Inflammatory macrophage (primary cell): ENCODE data around the gene C8G.

Experiments used
- DNase-seq, 2 donors: peaks; one replicate each; pipeline ENCODE4 v3.0.0-alpha.2; 2020 to 2022

Gene C8G

DNA sequence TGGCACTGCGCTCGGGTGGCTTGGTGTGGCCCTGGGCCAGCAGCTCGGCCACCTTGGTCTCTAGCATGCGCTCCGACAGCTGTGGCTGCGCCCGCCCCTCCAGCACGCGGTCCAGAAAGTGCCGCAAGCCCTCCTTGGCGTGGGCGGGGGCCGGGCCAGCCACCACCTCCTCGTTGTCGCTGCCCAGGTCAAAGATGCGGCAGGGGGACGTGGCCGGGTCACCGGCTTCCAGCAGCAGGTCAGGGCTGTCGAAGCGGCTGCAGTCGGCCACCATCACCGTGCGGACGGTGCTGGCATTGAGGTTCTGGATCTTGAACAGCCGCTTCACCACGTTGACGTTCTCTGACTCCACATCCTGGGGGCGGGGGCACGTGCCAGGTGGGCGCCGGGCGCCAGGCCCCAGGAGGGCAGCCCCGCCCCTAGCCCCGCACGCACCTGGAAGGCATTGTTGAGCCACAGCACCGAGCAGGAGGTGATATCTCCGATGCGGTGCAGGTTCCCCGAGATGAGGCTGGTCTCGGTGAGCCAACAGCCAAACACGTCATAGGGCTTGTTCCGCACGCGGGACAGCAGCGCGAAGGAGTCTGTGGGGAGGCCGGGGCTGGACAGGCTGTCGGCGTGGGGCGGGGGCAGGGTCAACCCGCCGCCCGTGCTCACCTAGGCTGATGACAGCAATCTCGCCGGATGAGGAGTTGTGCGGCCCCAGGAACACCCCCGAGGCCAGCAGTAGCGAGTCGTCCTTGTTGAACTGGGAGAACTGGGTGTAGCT is 2.7 kb upstream of the C8G start:
- DNase-seq: no peak

DNA sequence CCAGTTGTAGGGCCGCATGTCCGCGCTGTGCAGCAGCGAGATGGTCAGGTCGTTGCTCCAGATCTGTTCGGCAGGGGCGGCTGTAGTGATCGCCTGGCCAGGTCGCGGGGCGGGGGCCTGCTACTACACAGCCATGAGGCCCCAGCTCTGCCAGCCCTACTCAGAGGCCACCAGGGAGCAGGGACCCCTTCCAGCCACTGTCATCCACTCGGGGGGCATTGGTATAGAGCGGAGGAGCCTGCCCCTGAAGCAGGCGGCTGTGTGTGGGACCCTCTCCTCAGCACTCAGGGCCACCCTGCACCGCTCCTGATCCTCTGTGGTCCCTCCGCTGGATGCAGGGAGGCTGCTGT is 2.2 kb upstream of the C8G start:
- no peak for DNase-seq

DNA sequence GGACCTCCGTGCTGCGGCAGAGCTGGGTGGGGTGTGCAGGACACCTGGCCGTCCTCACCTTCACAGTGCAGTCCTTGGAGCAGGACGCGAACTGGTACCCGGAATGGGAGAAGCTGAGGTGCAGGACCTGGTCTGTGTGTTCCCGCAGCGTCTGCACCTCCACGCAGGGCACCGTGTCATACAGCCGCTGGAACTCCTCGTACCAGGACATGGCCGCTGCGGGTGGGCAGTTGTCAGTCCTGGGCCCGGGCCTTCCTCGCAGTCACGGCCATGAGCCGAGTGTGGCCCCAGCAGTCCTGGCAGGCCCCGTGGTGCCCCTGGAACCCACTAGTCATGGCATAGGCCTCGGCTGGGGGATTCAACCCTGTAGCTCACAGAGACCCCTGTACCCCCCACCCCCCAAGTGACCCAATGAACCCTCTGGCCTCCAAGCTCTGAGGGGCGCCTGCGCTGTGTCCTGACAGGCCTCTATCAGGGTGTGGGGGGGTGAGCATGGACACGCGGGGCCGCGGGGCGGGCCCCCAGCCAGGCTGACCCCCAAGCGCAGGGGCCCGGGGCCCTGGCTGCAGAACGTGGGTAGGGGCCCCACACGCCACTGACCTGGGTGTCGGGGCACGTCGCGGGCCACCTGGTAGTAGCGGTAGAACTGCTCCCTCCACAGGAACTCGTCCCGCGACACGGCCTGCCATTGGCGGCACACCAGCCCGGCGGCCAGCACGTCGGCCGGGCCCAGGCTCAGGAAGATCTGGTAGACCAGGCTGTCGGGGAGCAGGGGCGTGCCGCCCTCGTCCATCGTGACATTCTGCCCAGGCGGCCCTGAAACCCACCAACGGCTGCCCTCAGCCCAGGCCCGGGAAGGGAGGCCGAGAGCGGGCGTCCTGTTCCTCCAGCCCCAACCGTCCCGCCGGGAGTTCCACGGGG is 1.5 kb upstream of the C8G start:
- peak in 1 of 2 donors; percentile 32 for DNase-seq

DNA sequence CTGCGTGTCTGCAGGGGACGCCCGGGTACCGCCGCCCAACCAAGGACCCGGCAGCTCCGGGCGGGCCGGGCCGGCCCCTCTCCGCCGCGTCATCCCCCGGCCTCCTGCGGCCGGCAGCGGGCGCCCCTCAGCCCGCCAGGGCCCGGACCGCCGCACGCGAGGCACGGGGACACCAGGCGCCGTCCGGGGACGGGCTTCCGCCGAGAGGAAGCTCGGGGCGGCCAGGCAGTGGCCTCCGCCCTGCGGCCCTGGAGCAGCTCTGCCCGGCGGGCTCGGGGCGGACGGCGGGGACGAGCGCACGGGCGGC is 878 bp upstream of the C8G start:
- DNase-seq: peak in 1 of 2 donors; percentile 55

DNA sequence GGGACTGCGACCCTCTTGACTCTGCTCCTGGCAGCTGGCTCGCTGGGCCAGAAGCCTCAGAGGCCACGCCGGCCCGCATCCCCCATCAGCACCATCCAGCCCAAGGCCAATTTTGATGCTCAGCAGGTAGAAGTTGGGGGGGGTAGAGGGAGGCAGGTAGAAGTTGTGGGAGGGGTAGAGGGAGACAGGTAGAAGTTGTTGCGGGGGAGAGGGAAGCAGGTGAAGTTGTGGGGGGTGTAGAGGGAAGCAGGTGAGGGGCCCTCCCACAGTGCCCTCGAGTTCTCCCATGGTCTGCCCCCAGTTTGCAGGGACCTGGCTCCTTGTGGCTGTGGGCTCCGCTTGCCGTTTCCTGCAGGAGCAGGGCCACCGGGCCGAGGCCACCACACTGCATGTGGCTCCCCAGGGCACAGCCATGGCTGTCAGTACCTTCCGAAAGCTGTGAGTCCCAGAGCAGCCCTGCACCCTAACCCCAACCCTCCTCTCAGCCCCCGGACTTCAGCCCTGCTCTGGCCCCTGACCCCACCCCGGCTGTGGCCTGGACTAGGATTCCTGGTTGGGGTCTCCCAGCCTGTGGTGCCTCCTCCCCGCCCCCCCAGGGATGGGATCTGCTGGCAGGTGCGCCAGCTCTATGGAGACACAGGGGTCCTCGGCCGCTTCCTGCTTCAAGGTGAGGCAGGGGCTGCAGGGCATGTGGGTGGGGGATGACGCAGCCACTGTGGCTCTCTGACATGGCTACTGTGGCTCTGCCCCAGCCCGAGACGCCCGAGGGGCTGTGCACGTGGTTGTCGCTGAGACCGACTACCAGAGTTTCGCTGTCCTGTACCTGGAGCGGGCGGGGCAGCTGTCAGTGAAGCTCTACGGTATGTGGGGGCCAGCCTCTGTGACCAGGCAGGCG is 537 bp downstream of the C8G start:
- DNase-seq: no peak

DNA sequence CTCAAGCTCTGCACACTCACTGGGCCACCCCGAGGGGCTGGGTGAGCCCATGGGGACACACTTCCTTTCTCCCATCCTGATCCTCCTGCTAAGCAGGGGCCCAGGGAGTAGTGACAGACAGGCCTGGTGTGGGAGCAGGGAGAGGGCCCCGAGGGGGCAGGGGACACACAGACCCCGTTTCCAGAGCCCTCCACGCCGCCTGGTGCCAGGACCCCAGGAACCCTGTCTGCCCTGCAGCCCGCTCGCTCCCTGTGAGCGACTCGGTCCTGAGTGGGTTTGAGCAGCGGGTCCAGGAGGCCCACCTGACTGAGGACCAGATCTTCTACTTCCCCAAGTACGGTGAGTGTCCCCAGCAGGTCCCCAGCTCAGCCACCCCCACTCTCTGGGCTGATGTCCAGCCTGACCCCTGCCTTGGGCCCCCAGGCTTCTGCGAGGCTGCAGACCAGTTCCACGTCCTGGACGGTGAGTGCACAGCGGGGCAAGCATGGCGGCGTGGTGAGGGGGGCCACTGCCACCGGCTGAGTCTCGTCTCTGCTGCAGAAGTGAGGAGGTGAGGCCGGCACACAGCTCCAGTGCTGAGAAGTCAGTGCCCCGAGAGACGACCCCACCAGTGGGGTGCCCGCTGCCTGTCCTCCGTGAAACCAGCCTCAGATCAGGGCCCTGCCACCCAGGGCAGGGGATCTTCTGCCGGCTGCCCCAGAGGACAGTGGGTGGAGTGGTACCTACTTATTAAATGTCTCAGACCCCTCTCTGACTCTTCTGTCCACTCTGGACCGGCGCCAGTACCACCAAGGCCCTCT is 1.4 kb downstream of the C8G start:
- no peak for DNase-seq

DNA sequence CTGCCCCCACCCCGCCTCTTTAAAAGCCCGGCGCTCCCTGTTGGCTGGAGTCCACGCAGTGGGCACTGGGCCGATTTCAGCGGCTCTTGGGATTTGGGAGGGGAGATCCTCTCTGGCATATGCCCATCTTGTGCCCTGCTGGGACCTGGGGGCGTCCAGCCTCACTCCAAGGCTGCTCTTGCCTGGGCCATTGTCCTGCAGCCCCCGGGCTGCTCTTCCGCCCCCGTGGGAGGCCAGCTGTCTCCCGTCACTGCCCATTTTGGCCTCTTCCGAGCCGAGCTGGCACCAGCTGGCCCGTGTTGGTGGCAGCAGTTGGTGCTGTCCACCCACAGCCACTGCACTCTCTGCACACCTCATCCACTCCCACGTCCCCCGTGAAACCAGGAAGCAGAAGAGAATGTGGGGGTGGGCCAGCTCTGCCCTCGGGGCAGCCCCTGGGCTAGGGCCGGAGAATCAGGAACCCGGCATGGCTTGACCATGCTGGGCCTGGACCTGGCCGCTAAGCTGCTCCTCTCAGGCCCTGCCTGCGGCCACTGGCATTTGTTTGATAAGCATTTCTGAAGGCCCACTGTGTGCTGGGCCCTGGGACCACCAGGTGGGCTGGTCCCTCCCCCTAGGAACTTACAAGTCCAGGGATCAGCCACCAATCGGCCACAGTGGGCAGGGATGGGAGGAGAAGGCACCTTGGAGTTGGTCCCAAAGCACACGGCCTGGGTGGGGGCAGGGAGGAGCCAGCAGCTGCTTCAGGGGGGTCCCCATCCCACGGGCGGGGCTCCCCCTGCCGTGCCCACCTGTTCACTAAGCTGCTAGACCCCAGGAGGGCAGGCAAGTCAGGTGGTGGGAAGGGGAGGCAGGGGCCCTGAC is 2.2 kb downstream of the C8G start:
- peak in 1 of 2 donors; percentile 63 for DNase-seq

DNA sequence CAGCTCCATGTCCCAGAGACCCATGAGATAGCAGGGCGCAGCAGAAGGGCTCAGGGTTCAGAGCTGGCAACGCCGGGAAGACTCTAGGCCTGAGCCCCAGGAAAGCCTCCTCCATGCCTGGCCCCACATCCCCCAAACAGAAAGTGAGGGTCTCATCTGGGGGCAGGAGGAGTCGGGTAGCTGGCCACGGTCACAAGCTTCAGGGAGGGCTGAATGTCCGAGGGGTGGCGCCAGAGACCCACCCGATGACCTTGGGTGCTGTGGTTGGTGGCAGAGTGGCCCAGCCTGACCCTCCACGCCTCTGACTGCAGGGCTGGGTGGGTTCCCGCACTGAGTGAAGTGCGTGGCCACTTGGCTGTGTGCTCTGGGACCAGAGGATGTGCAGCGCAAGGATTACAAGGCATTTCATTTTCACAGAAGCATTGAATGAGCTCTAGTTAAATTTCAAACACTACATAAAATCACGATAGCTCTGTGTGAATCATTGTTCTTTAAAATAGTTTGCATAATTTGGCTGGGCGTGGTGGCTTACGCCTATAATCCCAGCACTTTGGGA is 3.0 kb downstream of the C8G start:
- peak; percentile 25 to 43 for DNase-seq

DNA sequence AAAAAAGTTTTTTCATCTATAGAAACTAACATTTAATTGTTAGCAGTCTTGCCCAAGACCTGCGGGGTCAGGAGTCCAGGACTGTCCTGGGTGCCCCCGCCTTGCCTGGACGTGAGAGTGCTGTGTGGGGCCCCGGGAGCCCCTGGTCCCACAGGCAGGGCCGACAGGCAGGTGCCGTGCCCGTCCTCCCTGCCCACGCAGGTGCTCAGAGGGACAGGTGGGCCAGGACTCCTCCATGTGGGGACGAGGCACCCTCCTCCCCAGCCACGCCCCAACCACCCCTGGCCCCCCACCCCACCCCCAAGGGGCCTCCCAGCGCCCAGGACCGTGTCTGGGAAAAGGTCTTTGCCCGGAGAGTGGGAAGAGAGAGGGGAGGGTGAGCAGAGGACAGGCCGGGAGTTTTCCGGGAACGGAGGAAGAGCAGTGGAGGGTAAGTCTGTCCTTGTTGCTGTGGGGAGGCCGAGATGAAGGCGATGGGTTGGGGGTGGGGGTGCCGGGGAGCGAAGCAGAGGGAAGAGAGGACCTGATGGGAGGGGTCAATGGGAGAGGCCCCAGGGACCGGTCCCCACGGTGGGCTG is 4.3 kb downstream of the C8G start:
- DNase-seq: no peak

DNA sequence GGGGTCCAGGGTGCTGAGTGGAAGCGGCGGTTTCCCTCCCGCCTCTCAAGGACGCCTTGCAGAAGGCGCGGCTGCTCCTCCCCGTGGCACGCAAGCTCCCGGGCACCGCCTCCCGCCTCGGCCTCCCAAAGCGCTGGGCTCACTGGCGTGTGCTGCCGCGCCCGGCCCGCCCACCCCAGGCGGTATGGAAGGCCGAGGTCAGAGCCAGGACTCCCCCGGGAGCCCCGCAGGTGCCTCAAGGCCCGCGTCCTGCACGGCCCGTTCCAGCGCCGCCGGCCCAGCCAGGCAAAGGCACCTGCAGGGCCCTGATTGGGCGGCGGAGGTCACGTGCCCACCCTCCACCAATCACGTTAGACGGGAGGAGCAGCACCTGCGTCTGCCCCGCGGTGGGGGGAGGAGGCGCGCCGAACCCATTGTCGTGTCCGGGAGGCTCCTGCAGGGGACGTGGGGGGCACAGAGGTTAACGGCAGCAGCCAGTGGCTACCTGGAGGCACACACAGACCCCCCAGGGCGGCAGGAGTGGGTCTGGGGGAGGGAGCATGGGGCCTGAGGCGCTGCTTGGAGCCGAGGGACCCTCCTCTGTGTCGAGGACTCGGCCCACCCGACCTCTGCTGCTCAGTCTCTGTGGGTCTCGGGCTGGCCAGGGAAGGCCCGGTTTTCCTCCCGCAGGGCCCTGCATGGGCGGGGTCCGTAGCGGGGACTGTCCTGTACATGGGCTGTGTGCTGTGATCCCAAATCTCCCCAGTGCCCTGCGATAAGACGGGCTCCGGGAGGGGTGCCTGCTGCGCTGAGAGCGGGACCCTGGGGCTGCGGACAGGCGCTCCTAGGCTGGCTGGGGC is 5.0 kb downstream of the C8G start:
- peak; percentile 86 to 92 for DNase-seq

DNA sequence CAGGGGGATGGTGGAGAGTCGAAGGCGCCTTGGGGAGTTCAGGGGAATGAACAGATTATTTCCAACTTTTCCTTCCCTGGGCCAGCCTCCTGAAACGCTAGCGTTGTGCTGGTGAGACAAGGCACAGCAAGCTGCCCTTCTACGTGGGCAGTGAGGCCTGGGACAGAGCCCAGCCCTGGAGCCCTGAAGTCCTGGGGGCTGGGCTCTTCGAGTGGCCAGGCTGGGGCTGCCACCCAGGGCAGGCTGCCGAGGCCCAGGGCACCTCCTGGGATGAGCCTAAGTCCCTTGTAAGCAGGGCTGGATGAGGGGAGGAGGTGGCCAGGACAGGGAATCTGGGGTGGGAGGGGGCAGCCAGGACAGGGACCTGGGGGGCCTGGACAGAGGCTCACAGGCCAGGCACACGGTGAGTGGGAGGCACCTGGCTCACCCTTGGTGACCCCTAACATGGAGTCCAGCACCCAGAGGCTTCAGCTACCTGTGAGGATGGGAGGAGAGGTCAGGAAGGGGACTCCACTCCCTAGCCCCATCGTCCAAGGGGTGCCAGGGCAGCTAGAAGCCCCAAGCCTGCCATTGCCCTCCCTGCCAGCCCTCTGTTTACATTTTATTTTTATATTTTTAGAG is 5.7 kb downstream of the C8G start:
- DNase-seq: no peak

DNA sequence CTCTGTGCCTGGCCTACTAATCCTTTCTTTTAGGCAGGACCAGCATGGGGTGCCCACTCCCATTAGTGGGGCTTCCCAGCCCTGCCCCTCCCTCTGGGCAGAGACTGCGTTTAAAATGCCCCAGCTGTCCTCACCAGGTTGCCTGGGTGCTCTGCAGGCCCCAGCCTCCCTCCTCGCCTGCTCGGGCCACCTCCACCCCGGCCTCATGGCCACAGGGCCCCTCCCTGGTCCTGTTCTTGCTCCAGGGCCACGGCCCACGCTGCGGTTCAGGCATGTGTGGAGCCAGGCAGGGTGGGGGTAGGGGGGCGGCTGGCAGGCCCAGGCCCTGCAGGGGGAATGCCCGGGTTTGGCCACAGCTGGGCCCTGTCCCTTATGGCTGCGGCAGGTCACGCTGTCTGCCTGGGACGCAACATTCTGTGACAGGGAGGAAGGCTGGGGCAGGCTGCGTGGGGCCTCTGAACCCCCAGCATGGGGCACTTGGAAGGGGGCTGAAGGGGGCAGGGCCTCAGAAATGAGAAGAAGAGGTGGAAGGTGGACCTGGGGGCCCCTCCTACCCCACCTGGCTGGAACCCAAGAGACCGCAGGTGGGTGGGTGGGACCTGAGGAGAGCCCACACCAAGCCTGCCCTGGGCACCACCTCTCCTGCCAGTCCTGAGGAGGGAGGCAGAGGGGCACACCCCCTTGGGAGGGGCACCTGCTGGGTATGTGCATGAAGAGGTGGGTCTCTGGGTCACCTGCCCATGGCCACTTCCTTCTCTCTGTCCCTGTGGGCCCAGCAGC is 6.7 kb downstream of the C8G start, which contains the start of gene LCN12:
LCN12 (plus strand) TSS at position 733 of the 780 bp plus-strand sequence. CDS start 55 bp downstream, outside the sequence.
- no peak for DNase-seq

DNA sequence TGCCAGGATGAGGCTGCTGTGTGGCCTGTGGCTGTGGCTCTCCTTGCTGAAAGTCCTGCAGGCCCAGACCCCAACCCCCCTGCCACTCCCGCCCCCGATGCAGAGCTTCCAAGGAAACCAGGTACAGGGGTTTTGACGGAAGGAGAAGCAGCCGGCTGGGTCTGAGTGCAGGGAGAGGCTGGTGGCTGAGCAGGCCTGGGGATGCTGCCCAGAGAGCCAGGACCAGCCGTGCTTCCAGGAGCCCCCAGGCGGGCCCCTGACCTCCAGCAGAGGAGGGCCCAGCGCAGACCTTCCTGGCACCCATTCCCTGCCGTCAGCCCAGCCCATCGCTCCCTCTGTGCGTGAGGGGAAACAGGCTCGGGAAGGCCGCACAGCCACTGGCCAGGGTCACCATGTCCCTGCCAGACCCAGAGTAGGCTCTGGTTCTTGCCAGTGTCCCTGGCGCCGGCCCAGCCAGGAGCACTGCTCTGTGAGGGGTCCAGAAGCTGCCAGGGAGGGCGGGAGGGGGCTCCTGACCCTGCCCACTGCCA is 7.3 kb downstream of the C8G start:
- DNase-seq: no peak

DNA sequence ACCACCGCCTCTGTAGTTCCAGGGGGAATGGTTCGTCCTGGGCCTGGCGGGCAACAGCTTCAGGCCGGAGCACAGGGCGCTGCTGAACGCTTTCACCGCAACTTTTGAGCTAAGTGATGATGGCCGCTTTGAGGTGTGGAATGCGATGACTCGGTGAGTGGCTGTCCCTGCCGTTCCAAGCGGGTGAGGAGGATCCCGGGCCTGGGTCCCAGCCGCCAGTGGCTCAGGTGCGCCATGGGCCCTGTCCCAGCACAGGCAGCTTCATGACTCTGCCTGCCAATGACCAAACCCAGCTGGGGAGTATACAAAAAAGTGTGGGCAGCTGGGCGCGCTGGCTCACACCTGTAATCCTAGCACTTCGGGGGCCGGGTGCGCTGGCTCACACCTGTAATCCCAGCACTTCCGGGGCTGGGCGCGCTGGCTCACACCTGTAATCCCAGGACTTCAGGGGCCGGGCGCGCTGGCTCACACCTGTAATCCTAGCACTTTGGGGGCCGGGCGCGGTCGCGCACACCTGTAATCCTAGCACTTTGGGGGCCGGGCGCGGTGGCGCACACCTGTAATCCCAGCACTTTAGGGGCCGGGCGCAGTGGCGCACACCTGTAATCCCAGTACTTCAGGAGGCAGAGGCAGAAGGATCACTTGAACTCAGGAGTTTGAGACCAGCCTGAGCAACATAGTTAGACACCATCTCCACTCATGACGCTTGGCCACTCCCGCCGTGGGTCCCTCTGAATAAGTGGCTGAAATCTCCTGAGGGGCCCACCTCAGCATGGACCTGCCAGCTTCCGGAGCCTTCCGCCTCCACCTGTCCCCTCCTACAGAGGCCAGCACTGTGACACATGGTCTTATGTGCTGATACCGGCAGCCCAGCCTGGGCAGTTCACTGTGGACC is 8.1 kb downstream of the C8G start:
- no peak for DNase-seq

DNA sequence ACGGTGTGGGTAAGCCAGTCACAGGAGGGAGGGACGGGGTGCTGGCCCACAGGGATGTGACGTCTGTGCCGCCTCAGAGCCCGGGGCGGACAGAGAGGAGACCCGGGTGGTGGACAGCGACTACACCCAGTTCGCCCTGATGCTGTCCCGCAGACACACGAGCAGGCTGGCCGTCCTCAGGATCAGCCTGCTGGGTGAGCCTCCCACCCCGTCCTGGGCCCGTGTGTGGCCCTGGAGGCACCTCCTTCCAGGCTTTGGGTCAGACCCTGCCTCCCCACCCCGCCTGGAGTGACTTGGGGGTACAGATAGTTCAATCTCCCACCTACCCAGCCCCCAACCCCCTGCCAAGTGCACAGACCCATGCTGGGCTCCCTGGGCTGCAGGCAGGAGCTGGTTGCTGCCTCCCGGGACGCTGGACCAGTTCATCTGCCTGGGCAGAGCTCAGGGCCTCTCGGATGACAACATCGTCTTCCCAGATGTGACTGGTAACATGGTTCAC is 8.8 kb downstream of the C8G start:
- no peak for DNase-seq

DNA sequence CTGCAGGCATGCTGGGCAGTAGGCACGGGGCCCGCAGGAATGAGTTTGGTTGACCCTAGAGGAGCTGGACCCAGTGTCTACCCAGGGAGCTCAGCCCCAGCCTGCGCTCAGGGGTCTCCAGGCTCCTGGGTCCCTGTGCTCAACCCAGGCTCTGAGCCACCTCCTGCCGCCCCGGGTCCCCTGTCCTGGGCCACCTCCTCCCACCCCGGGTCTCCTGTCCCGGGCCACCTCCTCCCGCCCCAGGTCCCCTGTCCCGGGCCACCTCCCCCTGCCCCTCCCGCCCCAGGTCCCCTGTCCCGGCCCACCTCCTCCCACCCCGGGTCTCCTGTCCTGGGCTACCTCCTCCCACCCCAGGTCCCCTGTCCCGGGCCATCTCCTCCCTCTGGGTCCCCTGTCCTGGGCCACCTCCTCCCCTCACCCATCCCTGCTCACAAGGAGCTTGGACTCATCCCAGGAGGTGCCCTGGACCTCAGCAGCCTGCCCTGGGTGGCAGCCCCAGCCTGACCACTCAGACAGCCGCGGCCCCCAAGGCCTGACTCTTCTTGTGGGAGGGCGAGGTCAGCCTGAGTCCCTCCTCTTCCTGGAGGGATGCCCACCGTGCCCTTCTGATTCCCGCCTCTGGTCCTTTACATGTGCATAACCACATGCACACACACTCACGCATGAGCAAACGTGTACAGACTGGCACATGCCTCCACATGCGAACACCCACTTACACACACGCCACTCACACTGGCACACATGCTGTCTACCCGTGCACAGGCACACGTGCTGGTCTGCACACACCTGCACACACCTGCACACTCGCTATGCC is 9.4 kb downstream of the C8G start:
- DNase-seq: no peak
